Left ventricle myocardium inferior (tissue), 1 donor: ENCODE data around the gene SLC35G1. TPM values are rescaled to one million over a fixed set of nuclear protein-coding genes. Genes with fewer than 3 reads are reported as not detected.

Experiments
- DNase-seq: peaks from one replicate; pipeline ENCODE4 v3.0.0-alpha.2; 2020
- H3K27ac ChIP-seq: fragments of 200-600 bp; replicated peaks from 2 replicates; pipeline ENCODE4 v1.8.0; 2021
- H3K27me3 ChIP-seq: fragments of 200-600 bp; 2 replicates; pipeline ENCODE4 v1.8.0; 2021; ENCODE audit warnings: low read depth
- H3K36me3 ChIP-seq: fragments of 200-600 bp; 2 replicates; pipeline ENCODE4 v1.8.0; 2021
- H3K4me1 ChIP-seq: fragments of 200-600 bp; 2 replicates; pipeline ENCODE4 v1.8.0; 2021
- H3K4me3 ChIP-seq: fragments of 200-600 bp; 2 replicates; pipeline ENCODE4 v1.8.0; 2021; ENCODE audit warnings: mild to moderate bottlenecking, moderate library complexity
- H3K9me3 ChIP-seq: fragments of 200-600 bp; replicated peaks from 2 replicates; pipeline ENCODE4 v1.8.0; 2021
- intact Hi-C: fragments of 100-400 bp; cut with micrococcal nuclease; formaldehyde crosslinking; loops from one replicate; pipeline ENCODE4 v1.11.0; 2022
- total RNA-seq: library from RNA; stranded (reverse); fragmentation: NEBNext Ultra II Directional; extraction: Animal tissue kit (Norgen Biotek cat#: 25700); gene quantifications from one replicate; pipeline ENCODE4 v1.2.1, GENCODE V29; 2021
- TF ChIP-seq, protein P1 (sequence below): fragments of 200-600 bp; IDR thresholded peaks from 2 replicates; pipeline ENCODE4 v1.8.0; 2021; ENCODE audit warnings: antibody characterized with exemption, mild to moderate bottlenecking, borderline replicate concordance
- donor health status: DM: no; HTN: yes; CAD: no; lungs with severe emphysema.

SLC35G1 gene
- total RNA-seq, 1 donor from 2014 or later = 2.3 TPM

GRCh38 chr10:93951905-93952304 is 58.1 kb downstream of the SLC35G1 start:
- H3K27me3 ChIP-seq = no peaks in the 10 kb centered on the region
- no peaks in the 10 kb centered on the region for H3K9me3 ChIP-seq
- H3K36me3 ChIP-seq = no peaks in the 10 kb centered on the region
- H3K27ac ChIP-seq = no peak overlapping the region
- TF ChIP-seq, protein P1, sequence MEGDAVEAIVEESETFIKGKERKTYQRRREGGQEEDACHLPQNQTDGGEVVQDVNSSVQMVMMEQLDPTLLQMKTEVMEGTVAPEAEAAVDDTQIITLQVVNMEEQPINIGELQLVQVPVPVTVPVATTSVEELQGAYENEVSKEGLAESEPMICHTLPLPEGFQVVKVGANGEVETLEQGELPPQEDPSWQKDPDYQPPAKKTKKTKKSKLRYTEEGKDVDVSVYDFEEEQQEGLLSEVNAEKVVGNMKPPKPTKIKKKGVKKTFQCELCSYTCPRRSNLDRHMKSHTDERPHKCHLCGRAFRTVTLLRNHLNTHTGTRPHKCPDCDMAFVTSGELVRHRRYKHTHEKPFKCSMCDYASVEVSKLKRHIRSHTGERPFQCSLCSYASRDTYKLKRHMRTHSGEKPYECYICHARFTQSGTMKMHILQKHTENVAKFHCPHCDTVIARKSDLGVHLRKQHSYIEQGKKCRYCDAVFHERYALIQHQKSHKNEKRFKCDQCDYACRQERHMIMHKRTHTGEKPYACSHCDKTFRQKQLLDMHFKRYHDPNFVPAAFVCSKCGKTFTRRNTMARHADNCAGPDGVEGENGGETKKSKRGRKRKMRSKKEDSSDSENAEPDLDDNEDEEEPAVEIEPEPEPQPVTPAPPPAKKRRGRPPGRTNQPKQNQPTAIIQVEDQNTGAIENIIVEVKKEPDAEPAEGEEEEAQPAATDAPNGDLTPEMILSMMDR = no peak
- H3K4me3 ChIP-seq = no peak overlapping the region
- DNase-seq = no peak
- peaks cover 16% of the 10 kb centered on the region for H3K4me1 ChIP-seq
- intact Hi-C loops = no loop called here

Other genes starting within 250 kb of the SLC35G1 start
- gene FRA10AC1, start 191.4 kb upstream of the SLC35G1 start, total RNA-seq = 14.4 TPM
- gene LGI1, start 136.0 kb upstream of the SLC35G1 start, total RNA-seq = not detected
- 11.2 TPM for gene PLCE1, start 100.0 kb downstream of the SLC35G1 start, total RNA-seq